GM19397 (cell line): Measurements from ENCODE around the gene NQO1.

ENCODE experiments used
- ATAC-seq: cut with Tn5 transposase; IDR thresholded peaks from one replicate; pipeline ENCODE4 v1.9.1; 2021; ENCODE audit warnings: mild to moderate bottlenecking, moderate library complexity; ENCODE audit not compliant: unreplicated experiment

Gene NQO1

DNA sequence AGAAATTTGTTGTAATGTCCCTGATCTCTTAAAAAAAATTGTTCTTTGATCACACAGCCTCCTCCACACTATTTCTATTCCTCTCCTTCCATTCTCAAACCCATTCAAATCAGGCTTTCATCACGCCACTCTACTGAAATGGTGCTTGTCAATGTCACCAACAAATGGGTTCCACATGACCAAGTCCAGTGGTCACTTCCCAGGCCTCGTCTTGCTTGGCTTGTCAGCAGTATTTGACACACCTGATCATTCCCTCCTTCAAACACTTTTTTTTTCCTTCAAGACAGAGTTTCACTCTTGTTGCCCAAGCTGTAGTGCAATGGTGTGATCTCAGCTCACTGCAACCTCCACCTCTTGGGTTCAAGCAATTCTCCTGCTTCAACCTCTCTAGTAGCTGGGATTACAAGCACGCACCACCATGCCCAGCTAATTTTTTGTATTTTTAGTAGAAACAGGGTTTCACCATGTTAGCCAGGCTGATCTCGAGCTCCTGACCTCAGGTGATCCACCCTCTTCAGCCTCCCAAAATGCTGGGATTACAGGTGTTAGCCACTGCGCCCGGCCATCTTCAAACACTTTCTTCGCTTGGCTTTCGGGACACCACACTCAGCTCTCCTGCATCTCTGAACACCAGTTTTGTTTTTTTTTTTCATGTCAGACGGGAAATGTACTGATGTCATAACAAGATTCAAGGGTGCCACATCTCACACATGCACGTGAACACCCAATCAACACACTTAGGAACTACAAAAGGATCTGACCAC lies 18.3 kb downstream of the NQO1 start:
- ATAC-seq, result no peak

DNA sequence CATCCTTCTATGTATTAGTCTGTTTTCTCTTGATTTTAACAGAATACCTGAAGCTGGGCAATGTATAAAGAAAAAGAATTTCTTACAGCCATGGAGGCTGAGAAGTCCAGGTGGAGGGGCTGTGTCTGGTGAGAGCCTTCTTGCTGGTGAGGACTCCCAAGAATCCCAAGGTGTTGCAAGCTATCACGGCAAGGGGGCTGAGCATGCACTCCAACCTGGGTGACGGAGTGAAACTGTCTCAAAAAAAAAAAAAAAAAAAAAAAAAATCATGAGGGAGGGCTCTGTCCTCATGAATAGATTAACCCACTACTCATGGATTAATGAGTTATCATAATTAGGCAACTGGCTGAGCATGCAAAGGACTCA lies 19.4 kb downstream of the NQO1 start:
- ATAC-seq, result no peak

DNA sequence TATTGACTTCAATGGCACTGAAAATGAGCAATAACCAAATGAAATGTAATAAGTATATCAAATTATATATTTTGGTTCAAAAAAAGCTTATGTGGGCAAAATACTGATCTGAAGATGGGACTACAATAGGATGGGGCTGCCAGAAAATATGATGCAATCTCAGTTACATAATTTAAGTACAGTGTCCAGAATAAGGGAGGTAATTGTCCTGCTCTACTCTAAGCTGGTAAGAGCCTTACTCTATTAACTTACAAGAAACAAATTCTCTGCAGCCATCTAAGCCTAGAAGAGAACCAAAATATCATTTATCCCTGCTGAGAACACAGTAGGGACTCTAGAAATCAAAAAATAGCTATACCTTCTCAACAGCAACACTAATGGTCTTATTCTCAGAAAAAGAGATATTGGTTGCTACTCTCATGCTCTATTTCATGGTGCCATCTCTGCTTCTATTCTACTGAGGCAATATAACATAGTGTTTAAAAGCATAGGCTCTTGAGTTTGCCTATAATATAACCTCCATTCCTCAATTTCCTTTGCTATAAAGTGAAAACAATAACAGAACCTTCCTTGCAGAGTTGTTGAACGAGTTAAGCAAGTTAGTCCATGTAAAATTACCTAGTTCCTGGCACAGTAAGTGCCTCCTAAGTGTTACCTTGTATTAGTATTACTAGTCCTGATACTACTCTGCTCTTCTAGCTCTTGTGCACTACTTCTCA lies 19.9 kb downstream of the NQO1 start:
- no peak for ATAC-seq

DNA sequence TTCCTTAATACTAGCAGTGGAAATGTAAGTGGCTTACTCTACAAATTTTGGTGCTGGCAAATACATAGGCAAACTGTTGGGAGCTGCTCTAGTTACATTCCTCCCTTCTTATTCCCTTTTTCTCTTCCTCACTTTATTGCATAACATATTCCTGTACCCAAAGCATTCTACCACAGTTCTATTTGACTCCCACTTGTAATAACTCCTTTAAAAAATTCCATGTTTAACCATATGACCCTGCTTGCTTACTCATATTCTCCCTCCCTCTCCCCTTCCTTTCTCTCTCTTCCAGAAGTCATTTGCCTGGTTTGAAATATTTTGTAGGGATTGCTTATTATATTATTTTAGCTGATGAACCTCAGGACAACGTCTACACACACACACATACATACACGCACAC lies 22.7 kb downstream of the NQO1 start:
- ATAC-seq, result no peak

DNA sequence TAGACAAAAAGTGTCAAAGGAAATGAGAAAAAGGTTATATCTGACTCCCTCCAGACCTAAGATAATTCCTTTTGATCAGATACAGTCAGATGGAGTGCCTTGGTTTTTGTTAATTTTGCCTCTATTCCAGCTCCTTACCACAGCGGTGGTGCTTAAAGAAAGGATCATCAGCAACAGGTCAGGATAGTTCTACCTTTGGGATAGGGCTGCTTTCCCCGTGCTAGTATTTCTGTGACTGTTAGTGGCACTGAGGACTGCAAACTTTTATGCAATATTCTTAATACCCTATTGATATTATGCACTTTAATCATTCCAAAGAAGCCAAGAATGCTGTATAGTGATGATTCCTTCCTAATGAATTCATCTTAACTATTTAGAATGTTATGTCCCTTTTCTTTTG lies 24.5 kb downstream of the NQO1 start:
- ATAC-seq, result no peak

DNA sequence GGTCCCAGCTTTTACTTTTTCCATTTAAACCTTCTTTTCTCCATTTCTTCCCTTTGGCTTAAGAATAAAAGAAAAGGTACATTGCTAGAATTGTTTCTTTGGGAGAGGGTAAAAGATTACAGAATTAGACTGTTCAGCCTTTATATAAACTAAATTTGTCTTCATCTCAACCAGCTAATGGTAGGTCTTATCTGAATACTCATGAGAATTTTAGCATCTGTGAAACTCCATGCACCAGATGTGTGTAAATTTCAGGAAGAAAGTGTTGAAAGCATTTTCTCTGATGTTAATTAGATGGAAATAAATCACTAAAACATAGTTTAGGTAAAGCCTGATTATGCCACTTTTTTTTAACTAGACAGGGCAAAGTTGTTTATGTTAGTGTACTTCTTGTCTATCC lies 24.9 kb downstream of the NQO1 start:
- no peak for ATAC-seq

DNA sequence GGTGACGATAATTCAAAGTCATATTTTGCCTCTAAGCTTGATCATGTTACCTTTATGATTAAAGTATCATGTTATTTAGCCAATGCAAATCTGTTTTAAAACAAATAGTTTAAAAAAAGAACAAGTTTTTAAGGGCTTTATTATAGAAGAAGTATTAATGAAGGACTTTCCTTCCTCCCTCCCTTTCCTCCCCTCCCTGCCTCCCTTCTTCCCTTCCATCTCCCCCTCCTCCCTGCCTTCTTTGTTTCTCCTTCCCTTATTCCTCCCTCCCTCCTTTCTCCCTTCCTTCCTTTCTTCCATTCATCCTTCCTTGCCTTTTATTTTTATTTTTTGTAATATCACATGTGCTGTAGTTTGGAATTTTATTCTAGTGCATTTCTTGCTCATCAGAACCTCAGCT lies 26.4 kb downstream of the NQO1 start:
- no peak for ATAC-seq

DNA sequence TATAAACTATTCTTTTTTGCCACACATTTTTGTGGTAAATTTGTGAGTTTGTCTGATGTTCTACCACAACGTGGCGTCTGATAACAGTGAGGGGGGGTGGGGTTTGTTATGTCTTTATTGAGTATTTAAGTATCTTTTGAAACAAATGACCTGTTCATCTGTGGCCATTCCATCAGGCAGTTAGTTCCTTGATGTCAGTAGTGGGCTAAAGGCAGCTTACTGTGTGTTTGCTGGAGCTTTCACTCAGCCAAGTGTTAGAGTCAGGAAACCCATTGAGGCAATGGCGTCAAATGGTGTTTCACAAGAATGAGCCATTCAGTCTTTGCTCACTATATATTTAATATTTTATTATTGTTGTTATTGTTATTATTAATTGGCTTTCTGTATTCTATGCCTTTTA lies 28.0 kb downstream of the NQO1 start:
- no peak for ATAC-seq

DNA sequence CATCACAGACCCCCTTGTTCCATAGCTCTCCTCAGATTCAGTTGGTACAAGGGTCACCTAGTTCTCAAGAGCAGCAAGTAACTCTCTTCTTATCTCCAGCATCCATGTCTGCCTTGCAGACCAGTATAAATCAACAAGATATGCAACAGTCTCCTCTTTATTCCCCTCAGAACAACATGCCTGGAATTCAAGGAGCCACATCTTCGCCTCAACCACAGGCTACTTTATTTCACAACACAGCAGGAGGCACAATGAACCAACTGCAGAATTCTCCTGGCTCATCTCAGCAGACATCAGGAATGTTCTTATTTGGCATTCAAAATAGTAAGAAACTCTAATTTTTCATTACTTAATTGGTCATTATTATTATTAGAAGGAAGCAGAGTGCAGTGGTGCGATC lies 32.4 kb downstream of the NQO1 start:
- ATAC-seq, result no peak

DNA sequence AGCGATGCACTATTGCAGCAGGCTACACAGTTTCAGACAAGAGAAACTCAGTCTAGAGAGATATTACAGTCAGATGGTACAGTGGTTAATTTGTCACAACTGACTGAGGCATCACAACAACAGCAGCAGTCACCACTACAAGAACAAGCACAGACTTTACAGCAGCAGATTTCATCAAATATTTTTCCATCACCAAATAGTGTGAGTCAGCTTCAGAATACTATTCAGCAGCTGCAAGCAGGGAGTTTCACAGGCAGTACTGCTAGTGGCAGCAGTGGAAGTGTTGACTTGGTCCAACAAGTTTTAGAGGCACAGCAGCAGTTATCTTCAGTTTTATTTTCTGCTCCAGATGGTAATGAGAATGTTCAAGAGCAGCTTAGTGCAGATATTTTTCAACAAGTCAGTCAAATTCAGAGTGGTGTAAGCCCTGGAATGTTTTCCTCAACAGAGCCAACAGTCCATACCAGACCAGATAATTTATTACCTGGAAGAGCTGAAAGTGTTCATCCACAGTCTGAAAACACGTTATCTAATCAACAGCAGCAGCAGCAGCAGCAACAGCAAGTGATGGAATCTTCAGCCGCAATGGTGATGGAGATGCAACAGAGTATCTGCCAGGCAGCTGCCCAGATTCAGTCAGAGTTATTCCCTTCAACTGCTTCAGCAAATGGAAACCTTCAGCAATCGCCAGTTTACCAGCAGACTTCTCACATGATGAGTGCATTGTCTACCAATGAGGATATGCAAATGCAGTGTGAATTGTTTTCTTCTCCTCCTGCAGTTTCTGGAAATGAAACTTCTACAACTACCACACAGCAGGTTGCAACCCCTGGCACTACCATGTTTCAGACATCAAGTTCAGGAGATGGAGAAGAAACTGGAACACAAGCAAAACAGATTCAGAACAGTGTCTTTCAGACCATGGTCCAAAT lies 34.1 kb downstream of the NQO1 start:
- ATAC-seq, result no peak

DNA sequence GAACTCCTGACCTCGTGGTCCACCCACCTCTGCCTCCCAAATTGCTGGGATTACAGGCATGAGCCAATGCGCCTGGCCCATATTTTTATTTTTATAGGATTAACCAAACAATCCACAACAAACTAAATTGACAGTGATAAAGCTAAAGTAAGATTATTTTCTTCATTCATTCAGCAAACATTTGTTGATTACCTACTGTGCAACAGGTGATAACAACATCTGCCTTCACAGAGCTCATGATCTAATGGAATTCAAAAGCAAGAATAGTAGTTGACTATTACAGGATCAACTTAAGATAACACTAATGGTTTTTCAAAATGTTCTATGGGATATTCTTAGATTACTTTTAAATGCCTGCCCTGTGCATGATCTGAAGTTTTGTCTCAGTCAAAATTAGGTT lies 37.8 kb downstream of the NQO1 start:
- ATAC-seq, result no peak

DNA sequence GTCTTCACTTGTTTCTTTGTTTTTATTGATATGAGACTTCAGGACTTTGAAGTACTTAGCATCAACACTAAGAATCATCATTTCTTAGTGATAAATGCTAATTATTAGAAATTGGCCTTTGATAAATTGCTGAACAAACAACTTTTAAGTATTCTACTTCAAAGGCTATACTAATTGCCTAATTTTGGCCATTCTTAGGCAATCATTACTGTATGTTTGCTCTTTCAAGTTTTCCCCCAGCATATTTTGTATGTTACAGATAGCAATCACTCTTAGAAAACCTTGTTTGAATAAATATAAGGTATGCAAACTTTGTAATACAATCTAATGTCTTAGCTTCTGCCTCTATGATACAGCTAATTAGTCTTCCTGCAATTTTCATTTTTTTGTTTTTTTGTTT lies 46.0 kb downstream of the NQO1 start:
- ATAC-seq, result no peak

DNA sequence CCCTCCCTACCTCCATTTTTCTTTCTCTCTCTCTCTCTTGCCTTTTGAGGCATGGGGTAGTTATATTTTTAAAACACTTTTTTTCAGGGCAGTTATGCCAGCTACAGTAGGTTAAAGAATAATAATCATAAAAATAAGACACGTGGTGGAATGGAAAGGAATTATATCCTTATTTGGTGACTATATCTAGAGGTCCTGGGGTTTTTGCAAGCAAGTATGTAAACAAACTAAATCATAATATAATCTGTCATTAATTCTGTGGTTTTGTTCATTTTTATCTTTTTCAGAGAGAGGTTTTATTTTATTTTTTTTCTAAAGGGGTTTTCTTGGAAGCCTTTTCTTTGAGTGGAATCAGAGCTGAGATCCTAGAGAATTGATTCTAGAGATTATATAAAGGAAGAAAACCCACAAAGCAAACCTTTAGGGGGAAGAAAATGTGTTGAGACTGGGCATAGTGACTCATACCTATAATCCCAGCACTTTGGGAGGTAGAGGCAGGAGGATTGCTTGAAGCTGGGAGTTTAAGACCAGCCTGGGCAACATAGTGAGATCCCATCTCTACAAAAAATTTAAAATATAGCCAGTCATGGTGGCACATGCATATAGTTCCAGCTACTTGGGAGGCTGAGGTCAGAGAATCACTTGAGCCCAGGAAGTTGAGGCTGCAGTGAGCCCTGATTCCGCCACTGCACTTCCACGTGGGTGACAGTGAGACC lies 53.2 kb downstream of the NQO1 start:
- ATAC-seq, result no peak

DNA sequence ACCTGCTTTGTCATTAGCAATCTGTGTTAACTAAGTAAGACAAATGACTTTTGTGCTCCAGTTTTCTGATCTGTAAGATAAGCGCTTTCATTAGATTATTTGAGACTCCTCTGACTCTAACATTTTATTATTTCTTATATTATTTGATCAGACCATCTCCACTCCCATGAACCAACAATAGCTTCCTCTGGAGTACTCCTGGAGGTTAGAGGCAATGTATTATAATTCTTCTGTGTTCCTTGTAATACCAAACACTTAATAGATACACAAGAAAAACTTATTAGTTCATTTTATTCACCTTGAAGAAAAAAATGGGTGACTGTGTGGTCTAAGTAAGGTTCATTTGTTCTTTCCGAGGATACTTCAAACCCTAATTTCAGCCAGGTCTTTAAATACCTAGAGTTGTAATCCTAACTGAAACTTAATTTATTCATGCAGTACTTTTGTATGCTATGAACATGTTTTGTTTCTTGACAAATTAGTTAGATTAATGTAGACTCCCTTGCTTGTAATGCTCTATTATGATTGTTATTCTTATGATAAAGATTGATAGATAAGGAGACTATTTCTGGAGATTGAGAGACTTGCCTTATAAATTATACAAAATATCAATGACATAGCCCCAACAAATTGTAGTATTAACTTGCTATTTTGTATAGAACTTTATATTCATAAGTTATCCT lies 53.9 kb downstream of the NQO1 start:
- ATAC-seq, result no peak

DNA sequence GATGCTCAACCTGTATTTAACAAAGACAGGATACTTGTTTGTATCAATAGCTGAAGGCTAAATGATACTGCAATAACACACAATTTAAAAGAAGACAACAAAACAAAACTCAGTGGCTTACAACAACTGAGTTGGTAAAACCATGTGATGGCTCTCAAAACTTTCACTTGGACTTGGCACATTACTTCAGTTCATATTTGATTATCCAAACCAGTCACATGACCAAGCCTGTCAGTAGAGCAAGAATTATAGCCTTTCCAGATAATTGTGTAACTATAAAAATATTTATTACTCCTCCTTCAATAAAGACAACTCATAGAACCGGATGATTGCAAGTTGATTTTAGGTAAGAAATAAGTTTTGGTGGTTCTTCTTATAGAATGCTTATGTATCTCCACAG lies 56.8 kb downstream of the NQO1 start:
- ATAC-seq, result no peak

DNA sequence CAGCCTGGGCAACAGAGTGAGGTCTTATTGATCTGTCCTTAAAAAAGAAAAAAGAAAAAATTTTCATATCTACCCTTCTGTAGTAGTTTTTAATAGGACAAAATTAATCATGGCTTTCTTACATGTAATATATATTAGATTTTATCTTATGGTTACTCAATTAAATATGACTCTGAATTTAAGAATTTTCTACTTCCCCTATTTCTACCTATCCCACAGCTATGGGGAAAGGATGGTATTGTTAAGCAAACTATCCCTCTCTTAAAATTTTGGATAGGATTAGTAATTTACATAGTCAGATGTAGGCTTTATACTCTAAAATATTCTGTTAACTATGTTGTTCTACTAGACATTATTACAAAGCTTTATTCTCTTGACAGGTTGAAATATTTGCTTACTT lies 62.5 kb downstream of the NQO1 start:
- no peak for ATAC-seq

DNA sequence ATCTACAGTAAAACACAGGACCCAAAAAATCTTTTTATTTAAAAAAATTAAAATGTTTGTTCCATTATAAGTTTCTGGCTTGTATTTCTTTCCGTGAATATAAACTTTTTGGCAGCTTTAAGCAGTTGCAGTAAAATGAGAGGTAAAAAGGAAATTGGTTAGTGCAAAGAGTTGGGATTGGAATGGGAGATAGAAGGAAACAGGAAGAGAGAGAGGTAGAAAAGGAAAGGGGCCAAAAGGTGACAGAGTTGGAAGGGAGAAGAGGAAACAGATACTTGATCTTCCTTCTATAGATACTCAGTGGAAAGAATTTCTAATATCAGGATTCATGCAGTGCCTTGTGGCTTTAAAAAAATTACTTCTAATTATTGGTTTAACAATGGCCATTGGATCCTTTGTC lies 63.5 kb downstream of the NQO1 start:
- ATAC-seq, result no peak

DNA sequence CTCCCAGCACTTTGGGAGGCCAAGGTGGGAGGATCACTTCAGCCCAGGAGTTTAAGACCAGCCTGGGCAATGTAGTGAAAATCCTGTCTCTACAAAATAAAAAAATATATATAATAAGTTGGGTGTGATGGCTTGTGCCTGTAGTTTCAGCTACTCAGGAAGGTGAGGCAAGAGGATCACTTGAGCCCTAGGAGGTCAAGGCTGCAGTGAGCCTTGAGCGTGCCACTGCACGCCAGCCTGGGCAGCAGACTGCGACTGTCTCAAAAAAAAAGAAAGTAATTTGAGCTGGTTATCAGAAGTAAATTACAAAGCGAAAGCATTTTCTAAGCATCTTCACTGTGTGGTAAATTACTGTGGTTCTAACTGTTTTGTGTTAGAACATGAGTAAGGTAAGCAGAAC lies 66.2 kb downstream of the NQO1 start:
- no peak for ATAC-seq
